H1 (cell line): ENCODE results near the gene OCEL1. TPM values are rescaled to one million over a fixed set of nuclear protein-coding genes. Genes with fewer than 3 reads are reported as not detected.

Experiments used
- CTCF ChIA-PET: fragments of 300-600 bp; sonication (Branson Sonifier 250); formaldehyde crosslinking; loops from one replicate; lab custom pipeline; 2021; ENCODE audit not compliant: partially characterized antibody; lab: Charles Lee
- POLR2A ChIA-PET: fragments of 300-600 bp; sonication (Branson Sonifier 250); formaldehyde crosslinking; loops from one replicate; lab custom pipeline; 2021; ENCODE audit warnings: inconsistent platforms; ENCODE audit not compliant: partially characterized antibody; lab: Charles Lee
- DNase-seq, 2 experiments: peaks; one replicate each; pipeline versions ENCODE4 v3.0.0 to v3.0.0-alpha.2; 2010 to 2022; ENCODE audit warnings: low spot score in 2 of 2, low read depth in 1 of 2, mixed read lengths in 1 of 2
- FAIRE-seq: peaks from 2 replicates; lab custom pipeline; 2011; peaks lifted over from hg19 to GRCh38; lab: Jason Lieb, UNC
- H2AFZ ChIP-seq: 2 replicates; pipeline ENCODE4 v1.8.1; 2012; ENCODE audit warnings: low read length, inconsistent platforms
- H2AK5ac ChIP-seq: 2 replicates; pipeline ENCODE4 v1.6.1; 2013; ENCODE audit warnings: low read depth, low read length
- H2BK120ac ChIP-seq: replicated peaks from 2 replicates; pipeline ENCODE3; 2013; ENCODE audit warnings: low read depth, low read length, inconsistent platforms
- H2BK12ac ChIP-seq: 2 replicates; pipeline ENCODE4 v1.6.1; 2013; ENCODE audit warnings: low read depth, low read length
- H2BK15ac ChIP-seq: 2 replicates; pipeline ENCODE4 v1.6.1; 2013; ENCODE audit warnings: low read length
- H2BK20ac ChIP-seq: 2 replicates; pipeline ENCODE4 v1.6.1; 2013; ENCODE audit warnings: low read length
- H2BK5ac ChIP-seq: 2 replicates; pipeline ENCODE4 v1.6.1; 2013; ENCODE audit warnings: low read depth, low read length
- H3K14ac ChIP-seq: 2 replicates; pipeline ENCODE4 v1.6.1; 2013; ENCODE audit warnings: inconsistent platforms; ENCODE audit not compliant: insufficient read length
- H3K18ac ChIP-seq: 2 replicates; pipeline ENCODE4 v1.6.1; 2013; ENCODE audit warnings: low read length; ENCODE audit errors: extremely low read depth
- H3K23ac ChIP-seq: 2 replicates; pipeline ENCODE4 v1.6.1; 2013; ENCODE audit warnings: inconsistent platforms; ENCODE audit not compliant: insufficient read length
- H3K23me2 ChIP-seq: 2 replicates; pipeline ENCODE4 v1.6.1; 2013; ENCODE audit warnings: low read depth, low read length
- H3K27ac ChIP-seq: 2 replicates; pipeline ENCODE4 v1.6.1; 2011; ENCODE audit warnings: low read depth, low read length, inconsistent platforms
- H3K27me3 ChIP-seq, 4 experiments: replicated peaks in 1 of 4; 1 replicate in 1 of 4; 2 replicates in 3 of 4; pipeline versions ENCODE4 v1.6.1 to v1.8.1; 2011 to 2013; ENCODE audit warnings: low read length in 3 of 4, mild to moderate bottlenecking in 3 of 4, inconsistent platforms in 2 of 4, mixed read lengths in 2 of 4, moderate library complexity in 1 of 4; ENCODE audit not compliant: control insufficient read depth in 3 of 4, insufficient read depth in 3 of 4; ENCODE audit errors: extremely low read depth in 1 of 4
- H3K36me3 ChIP-seq, 4 experiments: 2 replicates each; pipeline versions ENCODE4 v1.6.1 to v1.8.1; 2011 to 2013; ENCODE audit warnings: mild to moderate bottlenecking in 4 of 4, low read length in 3 of 4, moderate library complexity in 2 of 4, control low read depth in 1 of 4, inconsistent platforms in 1 of 4; ENCODE audit not compliant: insufficient read depth in 4 of 4, control insufficient read depth in 2 of 4
- H3K4ac ChIP-seq: replicated peaks from 2 replicates; pipeline ENCODE3; 2013; ENCODE audit warnings: low read length, low read depth, mixed read lengths, inconsistent platforms; ENCODE audit not compliant: insufficient read length
- H3K4me1 ChIP-seq, 4 experiments: replicated peaks in 1 of 4; 1 replicate in 1 of 4; 2 replicates in 3 of 4; pipeline versions ENCODE4 v1.6.1 to v1.8.1; 2011 to 2013; ENCODE audit warnings: low read length in 3 of 4, inconsistent platforms in 2 of 4, mixed read lengths in 1 of 4; ENCODE audit not compliant: insufficient read depth in 4 of 4, control insufficient read depth in 3 of 4
- H3K4me2 ChIP-seq, 2 experiments: 2 replicates each; pipeline versions ENCODE4 v1.6.1 to v1.8.1; 2011 to 2013; ENCODE audit warnings: low read depth in 2 of 2, low read length in 2 of 2, control low read depth in 1 of 2, inconsistent platforms in 1 of 2, mild to moderate bottlenecking in 1 of 2; ENCODE audit not compliant: insufficient read depth in 1 of 2
- H3K4me3 ChIP-seq, 4 experiments: fragments of 200-600, 300-600 bp in 1 of 4; sonication (generic), shearing (Covaris generic), sonication (Bioruptor Twin) in 1 of 4; 2 replicates each; pipeline versions ENCODE4 v1.5.1 to v1.8.1; 2011 to 2016; ENCODE audit warnings: low read length in 4 of 4, low read depth in 3 of 4, control low read depth in 2 of 4, inconsistent platforms in 2 of 4, mild to moderate bottlenecking in 2 of 4, mixed read lengths in 1 of 4, moderate library complexity in 1 of 4; ENCODE audit not compliant: insufficient read depth in 2 of 4; ENCODE audit errors: extremely low read depth in 1 of 4
- H3K56ac ChIP-seq: replicated peaks from 2 replicates; pipeline ENCODE3; 2013; ENCODE audit warnings: low read depth, mild to moderate bottlenecking, mixed read lengths, low read length, inconsistent platforms; ENCODE audit not compliant: insufficient read length
- H3K79me1 ChIP-seq: 2 replicates; pipeline ENCODE4 v1.6.1; 2013; ENCODE audit warnings: low read depth, low read length, control low read depth
- H3K79me2 ChIP-seq, 2 experiments: 2 replicates each; pipeline versions ENCODE4 v1.6.1 to v1.8.1; 2012 to 2013; ENCODE audit warnings: low read length in 2 of 2, mild to moderate bottlenecking in 2 of 2, inconsistent platforms in 1 of 2; ENCODE audit not compliant: insufficient read depth in 2 of 2, control insufficient read depth in 1 of 2
- H3K9ac ChIP-seq, 4 experiments: replicated peaks in 1 of 4; 1 replicate in 1 of 4; 2 replicates in 3 of 4; pipeline versions ENCODE4 v1.6.1 to v1.8.1; 2011 to 2013; ENCODE audit warnings: low read depth in 3 of 4, low read length in 3 of 4, control low read depth in 2 of 4, mild to moderate bottlenecking in 2 of 4, moderate library complexity in 2 of 4, inconsistent platforms in 1 of 4; ENCODE audit errors: extremely low read depth in 1 of 4
- H3K9me3 ChIP-seq, 2 experiments: 2 replicates each; pipeline versions ENCODE4 v1.6.1 to v1.8.1; 2012 to 2013; ENCODE audit warnings: mild to moderate bottlenecking in 2 of 2, moderate library complexity in 2 of 2, control low read depth in 1 of 2, inconsistent platforms in 1 of 2, low read depth in 1 of 2, low read length in 1 of 2, mixed read lengths in 1 of 2; ENCODE audit not compliant: insufficient read depth in 2 of 2
- H4K20me1 ChIP-seq, 2 experiments: replicated peaks in 1 of 2; 2 replicates each; pipeline versions ENCODE3 to v1.8.1; 2011 to 2013; ENCODE audit warnings: inconsistent platforms in 2 of 2, low read length in 2 of 2, mild to moderate bottlenecking in 1 of 2; ENCODE audit not compliant: insufficient read depth in 2 of 2, control insufficient read depth in 1 of 2
- H4K5ac ChIP-seq: 2 replicates; pipeline ENCODE4 v1.6.1; 2013; ENCODE audit warnings: low read length, low read depth, mixed read lengths, inconsistent platforms; ENCODE audit not compliant: insufficient read length
- H4K8ac ChIP-seq: 2 replicates; pipeline ENCODE4 v1.8.0; 2013; ENCODE audit warnings: mild to moderate bottlenecking, moderate library complexity, low read length, inconsistent platforms; ENCODE audit not compliant: insufficient read depth; ENCODE audit errors: extremely low read depth
- H4K91ac ChIP-seq: replicated peaks from 2 replicates; pipeline ENCODE3; 2013; ENCODE audit warnings: low read length, mixed read lengths, inconsistent platforms; ENCODE audit not compliant: insufficient read length
- CHD1 ChIP-seq: IDR thresholded peaks from 2 replicates; pipeline ENCODE4 v1.6.1; 2012; ENCODE audit warnings: low read depth, low read length, improper control_type of control experiment
- EZH2 ChIP-seq: fragments of 200-600 bp; sonication (generic); IDR thresholded peaks from 2 replicates; pipeline ENCODE4 v1.7.1; 2012; ENCODE audit warnings: low read depth, mild to moderate bottlenecking, moderate library complexity, low read length, inconsistent platforms; ENCODE audit not compliant: severe bottlenecking
- HDAC2 ChIP-seq, 2 experiments: fragments of 300-600 bp in 1 of 2; sonication (generic) in 1 of 2; IDR thresholded peaks; 2 replicates each; pipeline ENCODE4 v1.6.1; 2011 to 2012; ENCODE audit warnings: low read depth in 2 of 2, low read length in 2 of 2, mild to moderate bottlenecking in 2 of 2, moderate library complexity in 2 of 2, borderline replicate concordance in 1 of 2, inconsistent platforms in 1 of 2
- MAX ChIP-seq: IDR thresholded peaks from 2 replicates; pipeline ENCODE4 v1.6.1; 2012; ENCODE audit warnings: inconsistent platforms
- NRF1 ChIP-seq: IDR thresholded peaks from 2 replicates; pipeline ENCODE4 v1.6.1; 2011; ENCODE audit warnings: mild to moderate bottlenecking, low read depth, low read length, improper control_type of control experiment
- RNF2 ChIP-seq: fragments of 200-900, 300-1000 bp; sonication (generic); IDR thresholded peaks from 2 replicates; pipeline ENCODE4 v1.7.1; 2016; ENCODE audit warnings: borderline replicate concordance, low read depth, mild to moderate bottlenecking, antibody characterized with exemption, low read length; ENCODE audit not compliant: poor library complexity, severe bottlenecking; ENCODE audit errors: missing control alignments
- SIRT6 ChIP-seq: IDR thresholded peaks from one replicate; pipeline ENCODE4 v1.7.1; 2012; ENCODE audit warnings: low read length, inconsistent platforms
- SRF ChIP-seq: IDR thresholded peaks from 2 replicates; pipeline ENCODE4 v1.6.1; 2011; ENCODE audit warnings: mild to moderate bottlenecking, low read depth, low read length, moderate library complexity
- WGBS, 2 experiments: shearing (Covaris generic) in 1 of 2; methylation state at CpG; one replicate each; pipeline versions ENCODE4 v1.1.6 to v1.1.7; 2013 to 2015; ENCODE audit warnings: low lambda C conversion rate in 2 of 2, mixed read lengths in 2 of 2, inconsistent platforms in 1 of 2, low coverage in 1 of 2, missing lambda C conversion rate in 1 of 2; ENCODE audit not compliant: insufficient replicate concordance in 2 of 2, insufficient coverage in 1 of 2, insufficient read length in 1 of 2; ENCODE audit errors: extremely low coverage in 1 of 2, missing lambda C conversion rate in 1 of 2; 5-methylcytosine and 5-hydroxymethylcytosine counted together
- polyA plus RNA-seq, 7 experiments: library from polyadenylated mRNA; depleted of rRNA in 3 of 7; stranded (reverse) in 5 of 7; unstranded in 2 of 7; fragments of >200 nt in 5 of 7; fragments of 200-250 nt in 2 of 7; gene quantifications; 1 replicate in 5 of 7; 2 replicates in 1 of 7; 4 replicates in 1 of 7; pipeline versions ENCODE4 v1.2.1 to v1.2.3, GENCODE V29; 2011 to 2013; ENCODE audit warnings: missing spikeins in 2 of 7, mixed read lengths in 2 of 7
- total RNA-seq: library from RNA; stranded (reverse); fragmentation: NEBNext Ultra II Directional; extraction: Animal tissue kit (Norgen Biotek cat#: 25700); gene quantifications from 2 replicates; pipeline ENCODE4 v1.2.1, GENCODE V29; 2021
- TF ChIP-seq, protein P1 (sequence below), 3 experiments: IDR thresholded peaks; 1 replicate in 2 of 3; 2 replicates in 1 of 3; pipeline versions ENCODE4 v1.5.1 to v1.6.1; 2011; ENCODE audit warnings: low read length in 3 of 3, mild to moderate bottlenecking in 3 of 3, inconsistent platforms in 2 of 3, low read depth in 1 of 3, moderate library complexity in 1 of 3; ENCODE audit not compliant: insufficient read depth in 1 of 3; ENCODE audit errors: control extremely low read depth in 1 of 3

Gene OCEL1
- total and polyA plus RNA-seq, 2 of the 8 experiments (the other 6 are each of a cell fraction or from before 2014, with no cell fraction given) = 13.3 to 32.6 TPM

DNA sequence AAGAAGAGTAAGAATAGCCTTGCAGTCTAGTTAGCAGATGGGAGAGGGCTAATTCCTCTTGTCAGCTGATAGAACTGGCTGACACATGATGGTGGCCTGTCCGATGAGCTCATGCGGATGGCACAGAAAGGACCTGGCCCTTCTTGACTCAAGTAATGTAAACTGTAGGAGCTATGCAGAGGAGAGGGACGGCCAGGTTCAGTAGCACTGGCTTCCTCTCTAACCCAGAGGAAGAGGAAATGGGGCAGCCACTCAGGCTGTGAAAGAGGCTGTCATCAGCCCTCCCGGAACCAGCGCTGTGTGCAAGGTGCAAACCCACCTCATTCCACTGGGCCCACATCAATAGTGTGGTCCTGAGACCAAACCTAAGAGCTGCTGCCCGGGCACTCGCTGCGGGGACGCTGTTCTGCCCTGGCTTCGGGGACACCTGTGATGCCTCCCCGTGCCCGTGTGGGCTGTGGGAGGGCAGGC is 41.6 kb upstream of the OCEL1 start:
- Histone ChIP-seq H2BK120ac (no peak overlapping the region), H3K36me3 (peaks cover 3 to 9% (median 6%) of the 10 kb centered on the region in 4 experiments; a peak in 6 of 8 replicates), H3K9ac (no peak overlapping the region), H2AFZ (no peak overlapping the region), H3K14ac (no peak overlapping the region), H4K8ac (no peak overlapping the region), H3K27me3 (no peaks in the 10 kb centered on the region), H3K79me1 (no peaks in the 10 kb centered on the region), H4K91ac (no peak overlapping the region), H3K18ac (no peak overlapping the region), H3K23me2 (no peaks in the 10 kb centered on the region), H3K23ac (no peak overlapping the region), H3K4me1 (peaks cover 0 to 11% (median 8%) of the 10 kb centered on the region in 4 experiments; a peak in 6 of 7 replicates), H3K56ac (no peak overlapping the region), H3K4me3 (no peak overlapping the region), H3K9me3 (no peaks in the 10 kb centered on the region), H2BK5ac (no peak overlapping the region; the same call in 1 of the 2 replicates), H2BK12ac (no peak overlapping the region), H4K5ac (no peak overlapping the region), H3K27ac (no peak overlapping the region), H4K20me1 (peaks cover 0 to 4% of the 10 kb centered on the region in 2 experiments), H3K79me2 (no peaks in the 10 kb centered on the region), H2BK15ac (no peak overlapping the region), H3K4ac (no peak overlapping the region), H3K4me2 (no peak overlapping the region), H2BK20ac (no peak overlapping the region), H2AK5ac (no peak overlapping the region)
- ChIA-PET POLR2A (interaction anchor here (0.5 kb wide), 1 partner anchor 99 kb away, joined by 6 read pairs; no protein-coding TSS in a partner anchor), CTCF (interaction anchor here (0.8 to 1.7 kb wide), 6 partner anchors 26 to 108 kb away, joined by 3 to 4 read pairs (median 4); partner anchors contain the start of gene USE1)
- FAIRE-seq = no peak
- no peak for DNase-seq
- 96% methylated on average over 12 of the region's 12 CpGs; no CpG with 5 or more reads in 1 of the 2 experiments for WGBS, 2 experiments
- TF ChIP-seq CHD1 = no peak
- TF ChIP-seq RNF2 = no peak
- no peak for TF ChIP-seq MAX
- TF ChIP-seq EZH2 = no peak
- no peak for TF ChIP-seq SIRT6
- TF ChIP-seq, protein P1, sequence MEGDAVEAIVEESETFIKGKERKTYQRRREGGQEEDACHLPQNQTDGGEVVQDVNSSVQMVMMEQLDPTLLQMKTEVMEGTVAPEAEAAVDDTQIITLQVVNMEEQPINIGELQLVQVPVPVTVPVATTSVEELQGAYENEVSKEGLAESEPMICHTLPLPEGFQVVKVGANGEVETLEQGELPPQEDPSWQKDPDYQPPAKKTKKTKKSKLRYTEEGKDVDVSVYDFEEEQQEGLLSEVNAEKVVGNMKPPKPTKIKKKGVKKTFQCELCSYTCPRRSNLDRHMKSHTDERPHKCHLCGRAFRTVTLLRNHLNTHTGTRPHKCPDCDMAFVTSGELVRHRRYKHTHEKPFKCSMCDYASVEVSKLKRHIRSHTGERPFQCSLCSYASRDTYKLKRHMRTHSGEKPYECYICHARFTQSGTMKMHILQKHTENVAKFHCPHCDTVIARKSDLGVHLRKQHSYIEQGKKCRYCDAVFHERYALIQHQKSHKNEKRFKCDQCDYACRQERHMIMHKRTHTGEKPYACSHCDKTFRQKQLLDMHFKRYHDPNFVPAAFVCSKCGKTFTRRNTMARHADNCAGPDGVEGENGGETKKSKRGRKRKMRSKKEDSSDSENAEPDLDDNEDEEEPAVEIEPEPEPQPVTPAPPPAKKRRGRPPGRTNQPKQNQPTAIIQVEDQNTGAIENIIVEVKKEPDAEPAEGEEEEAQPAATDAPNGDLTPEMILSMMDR (IDR thresholded peaks at IDR 0.05; ENCODE audit: control extremely low read depth in 1 of 3, insufficient read depth in 1 of 3, low read depth in 1 of 3, low read length in 3 of 3) = no peak
- TF ChIP-seq SRF = no peak
- no peak for TF ChIP-seq NRF1
- no peak for TF ChIP-seq HDAC2 (IDR thresholded peaks at IDR 0.05; ENCODE audit: borderline replicate concordance in 1 of 2, low read depth in 2 of 2, low read length in 2 of 2)
